Duodenal mucosa (tissue), 2 donors: ENCODE results near the gene SOX2.
"Not testable (repeated sequence)": the region's sequence is repeated elsewhere in the genome, so short reads cannot be mapped to it uniquely, and the experiment has no call there.

Experiments used
- H3K27ac ChIP-seq: one replicate; pipeline ENCODE4 v1.7.0; 2013; ENCODE audit warnings: low read depth, low read length
- H3K27me3 ChIP-seq, 2 donors: one replicate each; pipeline ENCODE4 v1.7.0; 2013; ENCODE audit warnings: low read length in 2 of 2, control low read depth in 1 of 2; ENCODE audit not compliant: insufficient read depth in 2 of 2, control insufficient read depth in 1 of 2
- H3K36me3 ChIP-seq, 2 donors: one replicate each; pipeline ENCODE4 v1.7.0; 2013; ENCODE audit warnings: low read length in 2 of 2, control low read depth in 1 of 2; ENCODE audit not compliant: insufficient read depth in 2 of 2, control insufficient read depth in 1 of 2
- H3K4me1 ChIP-seq, 2 donors: one replicate each; pipeline ENCODE4 v1.7.0; 2013; ENCODE audit warnings: low read length in 2 of 2, control low read depth in 1 of 2; ENCODE audit not compliant: insufficient read depth in 2 of 2, control insufficient read depth in 1 of 2
- H3K4me3 ChIP-seq, 2 donors: one replicate each; pipeline ENCODE4 v1.7.0; 2013; ENCODE audit warnings: low read length in 2 of 2, low read depth in 1 of 2
- H3K9ac ChIP-seq, 2 donors: one replicate each; pipeline ENCODE4 v1.7.0; 2013; ENCODE audit warnings: low read length in 2 of 2, low read depth in 1 of 2
- H3K9me3 ChIP-seq, 2 donors: one replicate each; pipeline ENCODE4 v1.7.0; 2013; ENCODE audit warnings: low read length in 2 of 2, control low read depth in 1 of 2; ENCODE audit not compliant: control insufficient read depth in 1 of 2

Gene SOX2

DNA sequence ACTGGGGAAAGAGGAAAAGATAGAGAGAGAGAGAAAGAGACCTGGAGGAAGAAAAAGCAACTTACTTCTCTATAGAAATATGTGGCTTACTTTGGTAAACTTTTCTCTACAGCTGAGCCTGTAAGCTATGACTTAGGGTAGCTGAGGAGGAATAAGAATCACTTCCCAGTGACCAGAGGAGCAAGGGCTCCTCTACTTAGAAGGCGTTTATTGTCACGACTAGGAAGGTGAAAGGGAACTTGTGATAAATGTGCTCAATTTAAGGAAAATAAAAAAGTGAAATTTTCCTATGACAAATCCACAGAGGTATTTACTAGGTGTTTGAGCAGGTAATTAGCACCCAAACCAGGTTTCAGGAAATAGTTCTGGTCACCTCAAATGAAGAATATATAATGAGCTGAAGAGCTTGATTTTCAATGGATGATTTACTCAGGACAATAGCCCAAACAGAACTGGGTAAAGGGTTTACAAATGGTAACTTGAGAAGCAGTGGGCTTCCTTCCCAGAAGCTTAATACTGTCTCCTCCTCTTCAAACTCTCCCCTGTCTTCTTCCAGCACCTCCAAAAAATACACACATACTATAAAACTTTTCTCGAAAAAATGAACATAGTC lies 46.1 kb downstream of the SOX2 start:
- H3K27me3 ChIP-seq, result no peaks in the 10 kb centered on the region
- H3K9me3 ChIP-seq, result no peaks in the 10 kb centered on the region
- no peaks in the 10 kb centered on the region for H3K36me3 ChIP-seq
- no peak overlapping the region for H3K27ac ChIP-seq
- no peak overlapping the region for H3K9ac ChIP-seq
- no peaks in the 10 kb centered on the region for H3K4me1 ChIP-seq
- no peak overlapping the region for H3K4me3 ChIP-seq

DNA sequence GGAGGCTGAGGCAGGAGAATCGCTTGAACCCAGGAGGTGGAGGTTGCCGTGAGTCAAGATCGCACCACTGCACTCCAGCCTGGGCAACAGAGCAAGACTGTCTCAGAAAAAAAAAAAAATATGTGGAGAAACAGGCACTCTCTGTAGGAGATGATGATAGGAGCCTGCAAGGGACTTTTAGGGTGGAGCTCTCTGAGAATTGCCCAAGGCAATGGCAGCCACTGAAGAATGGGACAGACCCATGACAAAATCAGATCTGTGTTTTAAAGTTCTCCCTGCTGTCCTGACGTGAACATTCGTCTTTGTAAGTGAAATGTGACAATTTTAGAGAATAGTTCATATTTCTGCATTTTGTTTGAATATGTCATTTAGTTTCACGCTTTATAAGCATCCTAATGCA lies 50.2 kb downstream of the SOX2 start:
- no peak overlapping the region for H3K9ac ChIP-seq
- no peaks in the 10 kb centered on the region for H3K36me3 ChIP-seq
- no peaks in the 10 kb centered on the region for H3K9me3 ChIP-seq
- no peak overlapping the region for H3K4me3 ChIP-seq
- no peaks in the 10 kb centered on the region for H3K4me1 ChIP-seq
- H3K27me3 ChIP-seq, result no peaks in the 10 kb centered on the region
- no peak overlapping the region for H3K27ac ChIP-seq

DNA sequence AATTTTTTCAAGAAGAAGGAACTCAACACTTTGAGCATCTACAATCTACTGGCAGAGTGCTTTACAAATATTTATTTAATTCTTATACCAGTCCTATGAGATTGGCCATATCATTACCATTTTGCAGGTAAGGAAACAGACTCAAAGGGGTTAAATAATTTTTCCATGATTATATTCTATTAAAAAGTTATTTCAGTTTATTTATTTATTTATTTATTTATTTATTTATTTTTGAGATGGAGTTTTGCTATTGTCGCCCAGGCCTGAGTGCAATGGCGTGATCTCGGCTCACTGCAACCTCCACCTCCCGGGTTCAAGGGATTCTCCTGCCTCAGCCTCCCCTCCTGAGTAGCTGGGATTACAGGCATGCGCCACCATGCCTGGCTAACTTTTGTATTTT lies 52.3 kb downstream of the SOX2 start:
- H3K27me3 ChIP-seq, H3K9ac ChIP-seq, H3K4me1 ChIP-seq, H3K4me3 ChIP-seq, H3K27ac ChIP-seq, H3K9me3 ChIP-seq, H3K36me3 ChIP-seq: not testable (repeated sequence)
